ENCODE measurements around the gene ACTL10.

GRCh38 chr20:33673114-33673409 lies 6.3 kb downstream of the ACTL10 start:
- TF ChIP-seq CTCF (IDR thresholded peaks at IDR 0.05 in 8 of 11, conservative IDR thresholded peaks at IDR 0.05 in 3 of 11) (no peak), POLR2AphosphoS5 (IDR thresholded peaks at IDR 0.05) (no peak), POLR2A (IDR thresholded peaks at IDR 0.05) (no peak)
